Measurements from ENCODE around the gene DPY19L1.

GRCh38 chr7:35015346-35015859, 21.9 kb downstream of the DPY19L1 start:
- TF ChIP-seq POLR2A (IDR thresholded peaks at IDR 0.05), result no peak
- TF ChIP-seq, protein P1, sequence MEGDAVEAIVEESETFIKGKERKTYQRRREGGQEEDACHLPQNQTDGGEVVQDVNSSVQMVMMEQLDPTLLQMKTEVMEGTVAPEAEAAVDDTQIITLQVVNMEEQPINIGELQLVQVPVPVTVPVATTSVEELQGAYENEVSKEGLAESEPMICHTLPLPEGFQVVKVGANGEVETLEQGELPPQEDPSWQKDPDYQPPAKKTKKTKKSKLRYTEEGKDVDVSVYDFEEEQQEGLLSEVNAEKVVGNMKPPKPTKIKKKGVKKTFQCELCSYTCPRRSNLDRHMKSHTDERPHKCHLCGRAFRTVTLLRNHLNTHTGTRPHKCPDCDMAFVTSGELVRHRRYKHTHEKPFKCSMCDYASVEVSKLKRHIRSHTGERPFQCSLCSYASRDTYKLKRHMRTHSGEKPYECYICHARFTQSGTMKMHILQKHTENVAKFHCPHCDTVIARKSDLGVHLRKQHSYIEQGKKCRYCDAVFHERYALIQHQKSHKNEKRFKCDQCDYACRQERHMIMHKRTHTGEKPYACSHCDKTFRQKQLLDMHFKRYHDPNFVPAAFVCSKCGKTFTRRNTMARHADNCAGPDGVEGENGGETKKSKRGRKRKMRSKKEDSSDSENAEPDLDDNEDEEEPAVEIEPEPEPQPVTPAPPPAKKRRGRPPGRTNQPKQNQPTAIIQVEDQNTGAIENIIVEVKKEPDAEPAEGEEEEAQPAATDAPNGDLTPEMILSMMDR (IDR thresholded peaks at IDR 0.05), result no peak
